Sciatic nerve (tissue), 2 donors: Measurements from ENCODE around the gene MLLT10. TPM values are rescaled to one million over a fixed set of nuclear protein-coding genes. Genes with fewer than 3 reads are reported as not detected.

Source experiments
- ATAC-seq: fragments of 200-7000 bp; cut with Tn5 transposase; one replicate; pipeline ENCODE4 v1.9.1; 2020; ENCODE audit warnings: mild to moderate bottlenecking, moderate library complexity
- DNase-seq: peaks from one replicate; pipeline ENCODE4 v3.0.0-alpha.2; 2020; ENCODE audit warnings: low spot score
- intact Hi-C: fragments of 100-400 bp; cut with DNase I; formaldehyde crosslinking; loops from one replicate; pipeline ENCODE4 v1.14.2; 2022
- total RNA-seq: library from RNA; stranded (reverse); fragmentation: NEBNext Ultra II Directional; extraction: Animal tissue kit (Norgen Biotek cat#: 25700); gene quantifications from one replicate; pipeline ENCODE4 v1.2.1, GENCODE V29; 2021
- donor health status: DM: no; HTN: no; CAD: no.
- donor health status: DM: no; HTN: no; CAD: no.

MLLT10 gene
- total RNA-seq, 1 donor from 2014 or later, result 68.1 TPM

- ATAC-seq (no peak), DNase-seq (no peak)
- intact Hi-C loops, result no loop called here
Observed at GRCh38 chr10:21661935-21662334, 127.9 kb downstream of the MLLT10 start.

GRCh38 chr10:21662635-21663034 lies 128.6 kb downstream of the MLLT10 start:
- intact Hi-C loops, result no loop called here
- ATAC-seq (no peak), DNase-seq (no peak)

GRCh38 chr10:21668831-21669230 lies 134.8 kb downstream of the MLLT10 start:
- DNase-seq (no peak), ATAC-seq (no peak)
- intact Hi-C loops, result no loop called here

GRCh38 chr10:21670391-21670790 lies 136.4 kb downstream of the MLLT10 start:
- ATAC-seq (no peak), DNase-seq (no peak)
- intact Hi-C loops, result no loop called here

- intact Hi-C loops, result no loop called here
- DNase-seq (no peak), ATAC-seq (no peak)
Observed at GRCh38 chr10:21673668-21674067, 139.6 kb downstream of the MLLT10 start.

- ATAC-seq (no peak), DNase-seq (no peak)
- intact Hi-C loops, result no loop called here
Observed at GRCh38 chr10:21675157-21675796, 141.2 kb downstream of the MLLT10 start.

GRCh38 chr10:21677551-21677950 lies 143.5 kb downstream of the MLLT10 start:
- no peak for DNase-seq
- intact Hi-C loops, result no loop called here
- no peak for ATAC-seq

GRCh38 chr10:21681156-21681555 lies 147.1 kb downstream of the MLLT10 start:
- no peak for ATAC-seq

GRCh38 chr10:21687266-21688008 lies 153.4 kb downstream of the MLLT10 start:
- intact Hi-C loops, result no loop called here
- DNase-seq, result no peak

More at GRCh38 chr10:21681156-21681555, 147.1 kb downstream of the MLLT10 start:
- no peak for DNase-seq
- intact Hi-C loops, result no loop called here

GRCh38 chr10:21688009-21688332 lies 153.9 kb downstream of the MLLT10 start:
- no peak for ATAC-seq
- intact Hi-C loops, result no loop called here
- DNase-seq, result no peak

More at GRCh38 chr10:21687266-21688008, 153.4 kb downstream of the MLLT10 start:
- ATAC-seq, result no peak

GRCh38 chr10:21688870-21689269 lies 154.8 kb downstream of the MLLT10 start:
- intact Hi-C loops, result no loop called here
- ATAC-seq, result no peak

GRCh38 chr10:21689881-21690280 lies 155.8 kb downstream of the MLLT10 start:
- intact Hi-C loops, result no loop called here
- no peak for ATAC-seq
- DNase-seq, result no peak

More at GRCh38 chr10:21688870-21689269, 154.8 kb downstream of the MLLT10 start:
- DNase-seq, result no peak

GRCh38 chr10:21692916-21693315 lies 158.9 kb downstream of the MLLT10 start:
- ATAC-seq (no peak), DNase-seq (no peak)
- intact Hi-C loops, result no loop called here

GRCh38 chr10:21693418-21693817 lies 159.4 kb downstream of the MLLT10 start:
- intact Hi-C loops, result no loop called here
- no peak for ATAC-seq

GRCh38 chr10:21694631-21695030 lies 160.6 kb downstream of the MLLT10 start:
- DNase-seq (no peak), ATAC-seq (peak; percentile 61)
- intact Hi-C loops, result no loop called here

More at GRCh38 chr10:21693418-21693817, 159.4 kb downstream of the MLLT10 start:
- no peak for DNase-seq

- intact Hi-C loops, result no loop called here
- DNase-seq, result no peak
- ATAC-seq, result no peak
Observed at GRCh38 chr10:21696302-21696701, 162.3 kb downstream of the MLLT10 start.

- DNase-seq (no peak), ATAC-seq (no peak)
- intact Hi-C loops, result no loop called here
Observed at GRCh38 chr10:21699575-21699974, 165.5 kb downstream of the MLLT10 start.

- intact Hi-C loops, result no loop called here
- no peak for DNase-seq
- ATAC-seq, result no peak
Observed at GRCh38 chr10:21700474-21700873, 166.4 kb downstream of the MLLT10 start.

GRCh38 chr10:21702633-21703111 lies 168.6 kb downstream of the MLLT10 start:
- intact Hi-C loops, result no loop called here
- ATAC-seq, result no peak
- DNase-seq, result no peak

- intact Hi-C loops, result no loop called here
- no peak for DNase-seq
- no peak for ATAC-seq
Observed at GRCh38 chr10:21705142-21705827, 171.3 kb downstream of the MLLT10 start.
